K562 (cell line): Measurements from ENCODE around the gene LZTFL1.

Source experiments
- E2F8 ChIP-seq: fragments of 450-650 bp; IDR thresholded peaks from 2 replicates; pipeline ENCODE4 v1.7.1; 2018; ENCODE audit warnings: mild to moderate bottlenecking, low read depth; ENCODE audit not compliant: partially characterized antibody
- EP300 ChIP-seq: IDR thresholded peaks from 2 replicates; pipeline ENCODE4 v1.6.1; 2012; ENCODE audit warnings: low read length, improper control_type of control experiment
- ETV6 ChIP-seq, 3 experiments: fragments of 150-350 bp in 1 of 3; sonication (generic) in 1 of 3; formaldehyde crosslinking in 1 of 3; IDR thresholded peaks; 2 replicates each; pipeline versions ENCODE4 v1.6.1 to v1.8.0; 2014 to 2022; ENCODE audit warnings: borderline replicate concordance in 2 of 3, low read depth in 2 of 3, antibody characterized with exemption in 1 of 3, low read length in 1 of 3, mild to moderate bottlenecking in 1 of 3, missing genetic modification reagents in 1 of 3
- GATA2 ChIP-seq: sonication (generic); formaldehyde crosslinking; IDR thresholded peaks from 2 replicates; pipeline ENCODE4 v1.4.0; 2020; ENCODE audit warnings: mild to moderate bottlenecking, missing genetic modification reagents
- HINFP ChIP-seq: fragments of 450-650 bp; conservative IDR thresholded peaks from 2 replicates; pipeline ENCODE4 v1.6.1; 2016; ENCODE audit warnings: missing genetic modification characterization, low read depth, mild to moderate bottlenecking, control low read depth, missing compliant biosample characterization
- JUN ChIP-seq, 2 experiments: sonication (generic) in 1 of 2; formaldehyde crosslinking in 1 of 2; IDR thresholded peaks; 2 replicates each; pipeline versions ENCODE4 v1.6.1 to v1.8.0; 2012 to 2022; ENCODE audit warnings: borderline replicate concordance in 2 of 2, mild to moderate bottlenecking in 2 of 2, improper control_type of control experiment in 1 of 2, low read depth in 1 of 2, low read length in 1 of 2, missing genetic modification reagents in 1 of 2
- MECOM ChIP-seq: fragments of 250-450 bp; sonication (Bioruptor Pico); IDR thresholded peaks from 2 replicates; pipeline ENCODE4 v1.8.0; 2022; ENCODE audit warnings: inconsistent platforms
- RCOR1 ChIP-seq, 2 experiments: IDR thresholded peaks; 2 replicates each; pipeline ENCODE4 v1.6.1; 2012; ENCODE audit warnings: low read depth in 2 of 2, low read length in 2 of 2, borderline replicate concordance in 1 of 2, improper control_type of control experiment in 1 of 2
- ZNF197 ChIP-seq: fragments of 200-800 bp; sonication (Bioruptor generic); IDR thresholded peaks from 2 replicates; pipeline ENCODE4 v1.6.1; 2016; ENCODE audit warnings: low read depth, missing genetic modification characterization, missing compliant biosample characterization

GRCh38 chr3:45789235-45789812 is 52.6 kb downstream of the LZTFL1 start:
- TF ChIP-seq GATA2 (CRISPR knock-in tag), result no peak
- TF ChIP-seq E2F8, result no peak
- no peak for TF ChIP-seq HINFP (tag)
- TF ChIP-seq ZNF197 (CRISPR knock-in tag), result no peak
- no peak for TF ChIP-seq JUN (IDR thresholded peaks at IDR 0.05; ENCODE audit: borderline replicate concordance, low read depth, low read length)
- TF ChIP-seq JUN (CRISPR knock-in tag; IDR thresholded peaks at IDR 0.05; ENCODE audit: borderline replicate concordance), result no peak
- TF ChIP-seq MECOM (CRISPR knock-in tag), result no peak
- TF ChIP-seq RCOR1 (IDR thresholded peaks at IDR 0.05; ENCODE audit: borderline replicate concordance in 1 of 2, low read depth in 2 of 2, low read length in 2 of 2), result no peak
- TF ChIP-seq EP300, result no peak
- TF ChIP-seq ETV6 (IDR thresholded peaks at IDR 0.05; ENCODE audit: borderline replicate concordance in 1 of 2, low read depth in 2 of 2, low read length in 1 of 2), result no peak
- no peak for TF ChIP-seq ETV6 (CRISPR knock-in tag; IDR thresholded peaks at IDR 0.05; ENCODE audit: borderline replicate concordance)
